DMS114 treated with DMSO at 0.1 percent for 48 hours (cell line): ENCODE results near the gene CEP55.

Experiments used
- DNase-seq: peaks from one replicate; lab custom pipeline; 2025; ENCODE audit not compliant: unreplicated experiment; lab: John Stamatoyannopoulos, UW

The CEP55 gene

DNA sequence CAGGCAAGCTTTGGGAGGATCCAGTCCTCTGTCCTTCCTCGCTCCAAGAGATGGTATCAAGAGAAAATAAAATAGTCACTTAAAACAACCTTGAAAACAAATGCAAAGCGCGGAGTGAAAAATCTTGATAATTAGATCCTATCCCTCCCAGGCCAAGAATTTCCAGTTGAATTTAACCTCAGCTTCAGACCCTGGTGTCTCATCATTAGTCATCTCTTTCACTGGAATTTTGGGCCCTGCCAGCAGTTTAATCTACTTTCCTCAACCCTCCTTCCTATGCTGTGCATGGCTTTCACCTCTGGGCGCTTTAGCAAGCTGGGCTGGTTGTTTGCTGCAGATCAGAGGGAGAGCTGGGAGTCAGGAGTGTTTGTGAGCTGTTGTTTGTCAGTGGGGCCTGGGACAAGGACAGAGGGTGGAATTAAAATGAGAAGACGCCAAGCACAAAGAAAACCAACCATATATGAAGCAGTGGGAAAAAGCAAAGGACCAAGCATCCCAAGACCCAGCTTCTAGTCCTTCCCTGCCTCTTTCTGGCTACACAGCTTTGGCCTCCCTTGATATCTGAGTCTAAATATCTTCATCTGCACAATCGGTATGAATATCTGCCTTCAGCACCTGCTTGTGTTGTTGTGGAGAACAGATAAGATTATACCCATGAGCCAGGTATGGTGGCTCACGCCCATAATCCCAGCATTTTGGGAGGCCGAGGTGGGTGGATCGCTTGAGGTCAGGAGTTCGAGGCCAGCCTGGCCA lies 27.8 kb upstream of the CEP55 start:
- no peak for DNase-seq

DNA sequence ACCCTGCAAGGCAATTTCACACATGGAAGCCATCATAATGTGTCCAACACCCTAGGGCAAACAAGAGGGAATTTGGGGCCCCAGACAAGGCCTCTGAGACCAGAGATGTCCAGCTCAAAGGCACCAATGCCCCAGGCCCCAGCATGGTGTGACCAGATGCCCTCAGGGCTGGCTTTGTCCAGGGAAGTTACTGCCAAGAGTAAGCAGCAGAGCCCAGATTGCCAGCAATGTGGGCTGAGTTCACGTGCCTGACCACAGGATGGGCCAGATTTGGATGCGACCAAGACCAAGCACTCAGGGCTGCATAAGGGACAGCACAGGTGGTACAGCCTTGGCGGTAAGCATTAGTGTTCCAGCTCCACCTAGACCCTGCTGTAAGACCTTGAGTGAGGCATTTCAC lies 27.0 kb upstream of the CEP55 start:
- DNase-seq = no peak

DNA sequence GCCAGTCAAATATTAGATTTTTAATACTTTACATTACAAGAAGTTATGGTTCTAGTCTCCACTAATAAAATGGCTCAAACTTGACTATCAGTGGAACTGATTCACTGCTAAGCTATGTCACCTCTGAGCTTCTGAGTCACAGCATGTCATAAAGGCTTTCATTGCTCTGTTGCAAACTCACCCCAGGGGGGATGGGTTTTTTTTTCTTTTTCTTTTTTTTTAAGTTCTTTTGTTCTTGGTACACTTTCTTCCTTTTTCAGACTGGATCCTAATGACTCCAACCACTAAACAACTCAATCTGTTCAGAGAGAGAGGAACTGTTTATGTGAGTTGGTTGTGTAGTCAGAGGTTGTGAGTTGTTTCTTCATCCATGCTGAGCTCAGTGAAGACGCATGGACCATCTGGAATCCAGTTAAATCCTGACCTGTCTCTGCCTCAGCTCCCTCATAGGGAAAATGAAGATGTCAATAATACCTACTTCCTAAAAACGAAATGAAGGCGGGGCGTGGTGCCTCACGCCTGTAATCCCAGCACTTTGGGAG lies 25.2 kb upstream of the CEP55 start:
- no peak for DNase-seq

DNA sequence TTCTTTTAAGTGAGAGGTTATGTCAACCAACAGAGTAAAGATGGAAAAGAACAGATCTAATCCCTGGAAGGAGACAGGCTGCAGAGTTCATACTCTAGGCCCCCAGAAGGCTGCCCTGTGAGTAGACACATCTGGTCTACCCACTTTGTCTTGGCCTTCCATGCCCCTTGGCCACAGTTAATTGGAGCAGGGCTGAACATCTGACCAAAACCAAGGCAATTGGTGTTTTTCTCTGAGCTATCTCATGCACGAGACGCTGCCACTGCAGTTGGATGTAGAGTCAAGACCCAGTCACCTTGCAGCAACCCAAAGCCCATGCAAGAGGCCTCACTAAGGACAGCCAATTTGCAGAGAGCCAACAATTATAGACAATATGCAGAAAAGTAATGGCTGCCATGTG lies 23.3 kb upstream of the CEP55 start:
- DNase-seq = no peak

DNA sequence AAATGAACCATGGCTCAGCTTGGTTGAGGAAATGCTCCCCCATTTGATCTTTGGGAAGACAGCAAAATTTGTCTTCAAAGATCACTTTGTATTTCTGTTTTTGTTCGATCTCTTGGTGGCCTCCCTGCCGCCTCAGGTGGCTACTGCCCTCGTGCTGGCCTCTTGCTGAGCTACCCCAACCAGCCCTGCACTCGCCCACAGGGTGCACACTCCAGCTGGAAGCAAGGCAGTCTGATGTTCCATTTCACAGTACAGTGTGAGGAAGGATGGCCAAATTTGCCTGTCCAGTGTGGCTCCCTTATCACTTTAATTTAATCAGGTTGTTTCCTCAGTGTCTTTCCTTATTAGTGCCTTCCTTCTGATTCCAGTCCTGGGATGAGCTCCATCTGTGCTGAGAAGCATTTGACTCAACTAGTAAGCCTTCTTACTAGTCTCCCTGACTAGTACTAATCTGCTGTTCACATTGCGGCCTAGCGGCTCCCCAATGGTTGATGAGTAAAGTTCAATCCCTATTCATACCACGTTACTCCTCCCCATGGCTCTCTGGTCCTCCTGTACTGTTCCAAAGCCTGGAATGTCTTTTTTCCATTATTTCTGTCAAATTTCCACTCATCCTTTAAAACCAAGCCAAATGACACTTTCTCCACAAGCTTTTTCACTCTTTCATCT lies 22.5 kb upstream of the CEP55 start:
- DNase-seq = no peak

DNA sequence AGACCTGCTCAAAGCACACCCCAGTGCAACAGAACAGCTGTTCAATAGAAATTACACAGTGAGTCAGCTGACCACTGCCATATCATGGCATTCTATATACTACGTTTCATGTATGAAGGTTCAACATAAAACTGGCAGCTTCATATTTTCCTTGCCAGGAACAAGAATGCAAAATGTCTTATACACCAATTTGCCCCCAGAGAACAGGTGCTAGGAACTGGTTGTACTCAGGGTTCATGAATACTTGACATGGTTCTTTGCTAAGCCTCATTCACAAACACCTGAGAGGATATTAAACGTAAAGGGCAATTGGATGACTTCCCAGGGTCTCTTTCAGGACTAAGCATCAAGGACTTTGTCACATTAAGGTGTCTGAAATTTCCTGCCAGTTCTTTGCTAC lies 21.2 kb upstream of the CEP55 start:
- DNase-seq = no peak

DNA sequence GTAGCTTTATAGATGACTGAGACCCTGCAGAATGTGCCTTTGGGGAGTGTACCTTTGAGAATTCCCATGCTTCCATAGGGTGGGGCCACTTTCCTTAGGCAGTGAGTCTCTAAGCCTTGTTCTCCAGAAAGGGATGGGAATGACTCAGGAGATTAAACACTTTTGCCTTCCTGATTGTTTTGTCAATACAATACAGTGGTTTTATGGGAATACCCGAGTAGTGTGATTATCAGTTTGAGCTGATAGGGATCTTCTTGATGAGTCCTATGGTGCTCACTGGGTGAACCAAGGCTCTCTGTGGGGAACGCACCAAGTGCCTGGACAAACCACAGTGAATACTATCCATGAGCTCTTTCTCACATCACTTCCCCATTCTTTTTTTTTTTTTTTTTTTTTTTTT lies 20.5 kb upstream of the CEP55 start:
- DNase-seq = no peak

DNA sequence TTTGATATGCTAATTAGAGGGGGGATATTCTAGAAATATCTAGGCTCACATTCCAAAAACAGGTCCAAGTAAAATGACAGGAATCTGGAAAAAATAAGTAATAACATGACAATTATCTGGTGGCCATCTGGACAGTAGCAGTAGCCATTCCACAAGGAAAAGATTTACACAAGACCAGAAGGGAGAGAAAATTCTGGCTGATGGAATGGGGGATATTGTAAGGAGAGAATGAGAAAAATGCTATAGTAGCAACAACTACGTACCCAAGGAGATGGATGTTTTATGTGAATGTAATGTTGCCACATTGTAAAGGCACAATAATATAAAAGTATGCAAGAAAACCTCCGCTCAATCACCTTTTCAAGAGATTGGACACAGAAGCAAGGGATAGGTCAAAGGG lies 19.7 kb upstream of the CEP55 start:
- DNase-seq = no peak

DNA sequence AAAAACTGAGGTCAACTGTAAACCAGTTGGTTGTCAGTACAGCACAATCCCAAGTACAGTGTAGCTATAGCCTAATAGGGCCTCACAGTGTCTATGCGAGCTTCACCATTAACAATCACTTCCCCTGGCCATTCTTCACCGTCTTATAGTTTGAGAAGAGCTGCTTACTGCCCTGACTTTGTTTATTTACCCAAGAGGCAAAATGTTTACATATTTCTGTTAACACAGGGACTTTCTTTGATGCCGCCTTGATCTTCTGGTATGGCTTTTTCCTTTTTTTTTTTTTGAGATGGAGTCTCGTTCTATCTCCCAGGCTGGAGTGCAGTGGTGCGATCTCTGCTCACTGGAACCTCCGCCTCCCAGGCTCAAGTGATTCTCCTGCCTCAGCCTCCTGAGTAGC lies 17.5 kb upstream of the CEP55 start:
- DNase-seq = no peak

DNA sequence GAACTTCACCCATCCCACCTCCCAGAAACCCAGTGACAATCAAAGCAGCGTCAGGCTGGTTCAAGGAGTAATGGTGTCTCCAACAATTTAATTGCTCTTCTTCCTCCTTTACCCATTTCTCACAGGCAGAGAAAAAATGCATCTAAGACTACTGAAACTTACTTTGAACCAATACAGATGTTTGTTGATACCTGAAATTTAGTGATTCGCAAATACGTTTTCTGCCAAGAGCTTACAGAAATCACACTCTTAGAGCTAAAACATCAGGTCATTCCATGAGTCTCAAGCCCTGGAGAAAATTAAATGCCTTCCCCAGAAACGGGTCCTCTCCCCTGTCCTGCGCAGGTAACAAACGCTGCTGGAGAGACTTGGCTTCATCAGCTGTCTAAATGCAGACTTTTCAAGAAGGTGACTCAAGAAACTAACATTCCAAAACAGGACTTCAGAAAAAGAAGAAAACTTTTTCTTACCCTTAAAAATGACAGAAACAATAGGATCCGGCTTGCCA lies 14.7 kb upstream of the CEP55 start:
- DNase-seq = no peak

DNA sequence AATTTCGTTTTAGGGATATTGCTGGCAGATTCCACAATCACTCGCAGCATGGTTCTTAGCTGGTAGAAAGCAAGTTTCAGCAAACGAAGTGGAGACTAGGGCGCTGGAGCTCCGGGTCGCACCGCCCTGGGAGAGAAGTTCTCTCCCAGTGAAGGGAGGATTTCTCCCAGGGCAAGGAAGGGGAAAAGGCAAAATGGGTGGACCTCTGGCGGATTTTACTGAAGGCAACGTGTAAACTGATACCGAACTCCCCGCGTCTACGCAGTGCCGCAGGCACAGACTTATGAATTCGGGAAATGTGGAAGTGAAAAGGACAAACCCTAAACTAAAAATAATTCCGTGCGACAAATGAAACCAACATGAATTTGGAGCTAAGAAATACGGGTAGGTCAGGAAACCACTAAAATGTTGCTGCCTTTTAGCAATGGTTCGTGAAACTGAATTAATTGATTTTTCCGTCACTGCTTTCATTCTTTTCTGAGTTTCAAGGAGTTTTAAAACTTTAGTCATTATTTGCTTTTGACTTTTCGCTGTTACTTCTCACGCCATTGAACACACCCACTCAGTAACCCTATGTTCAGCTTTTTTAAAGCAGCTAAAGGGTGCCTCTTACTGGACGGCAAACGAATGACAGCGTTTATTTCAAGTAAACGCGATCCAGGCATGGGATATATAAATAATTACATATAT lies 14.1 kb upstream of the CEP55 start, which contains the start of gene MYOF:
TSS of gene MYOF (minus strand) at position 190 of the 690 bp plus-strand sequence. CDS start at position 50, 140 bp downstream.
- DNase-seq = peak; percentile 68

DNA sequence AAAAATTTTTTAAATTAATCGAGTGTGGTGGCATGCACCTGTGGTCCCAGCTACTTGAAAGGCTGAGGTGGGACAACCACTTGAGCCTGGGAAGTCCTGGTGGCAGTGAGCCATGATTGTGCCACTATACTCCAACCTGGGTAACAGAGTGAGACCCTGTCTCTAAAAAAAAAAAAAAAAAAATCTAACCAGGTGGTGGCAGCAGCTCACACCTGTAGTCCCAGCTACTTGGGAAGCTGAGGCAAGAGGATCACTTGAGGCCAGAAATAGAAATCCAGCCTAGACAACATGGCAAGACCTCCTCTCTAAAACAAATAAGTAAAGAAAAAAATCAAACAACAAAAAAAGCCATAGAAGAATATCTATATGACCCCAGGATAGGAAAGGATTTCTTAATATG lies 10.7 kb upstream of the CEP55 start:
- DNase-seq = no peak

DNA sequence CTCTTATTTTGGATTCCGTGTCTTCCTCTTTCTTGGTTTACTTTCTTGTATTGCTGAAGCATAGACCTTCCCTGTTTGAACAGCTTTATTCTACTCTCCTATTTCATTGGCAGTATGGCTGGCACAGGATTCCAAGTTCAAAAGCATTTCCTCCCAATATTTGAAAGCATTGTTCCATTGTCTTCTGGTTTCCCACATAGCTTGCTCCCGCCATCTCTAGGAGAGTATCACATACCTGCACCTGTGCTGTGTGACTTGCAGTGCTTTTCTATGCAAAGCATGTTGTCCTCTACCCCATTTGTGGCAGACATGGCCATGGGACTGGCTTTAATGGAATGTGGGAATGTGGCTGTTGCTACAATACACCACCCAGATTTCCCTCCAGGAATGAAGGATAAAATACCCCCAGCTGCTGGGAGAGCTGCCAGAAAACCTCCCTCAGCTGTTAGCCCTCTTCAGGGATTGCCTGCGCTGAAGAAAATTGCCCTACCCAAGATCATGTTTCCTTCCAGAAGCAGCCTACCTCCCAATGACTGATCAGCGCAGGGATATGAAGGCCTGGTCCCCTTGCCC lies 7.4 kb upstream of the CEP55 start:
- no peak for DNase-seq

DNA sequence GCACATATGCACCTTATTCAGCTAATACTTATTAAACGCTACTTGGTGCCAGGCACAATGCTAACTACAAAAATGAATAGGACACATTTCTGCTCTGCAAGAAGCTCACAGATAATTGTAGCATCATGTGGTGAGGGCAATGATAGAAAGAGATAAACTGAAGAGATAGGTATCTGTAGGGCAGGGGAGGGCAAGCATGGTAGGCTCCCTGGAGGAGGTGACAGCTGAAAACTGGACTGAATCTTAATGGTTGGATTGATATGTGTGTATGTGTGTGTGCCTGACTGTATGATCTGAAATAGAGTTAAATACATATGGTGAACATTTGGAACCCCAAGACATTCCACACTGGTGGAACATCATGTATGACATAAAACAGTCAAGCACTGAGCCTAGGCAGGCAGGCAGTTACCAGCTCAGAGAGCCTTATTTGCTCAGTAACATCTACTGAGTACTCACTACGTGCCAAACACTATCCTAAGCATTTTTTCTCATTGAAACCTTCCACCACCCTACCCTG lies 4.8 kb upstream of the CEP55 start:
- no peak for DNase-seq

DNA sequence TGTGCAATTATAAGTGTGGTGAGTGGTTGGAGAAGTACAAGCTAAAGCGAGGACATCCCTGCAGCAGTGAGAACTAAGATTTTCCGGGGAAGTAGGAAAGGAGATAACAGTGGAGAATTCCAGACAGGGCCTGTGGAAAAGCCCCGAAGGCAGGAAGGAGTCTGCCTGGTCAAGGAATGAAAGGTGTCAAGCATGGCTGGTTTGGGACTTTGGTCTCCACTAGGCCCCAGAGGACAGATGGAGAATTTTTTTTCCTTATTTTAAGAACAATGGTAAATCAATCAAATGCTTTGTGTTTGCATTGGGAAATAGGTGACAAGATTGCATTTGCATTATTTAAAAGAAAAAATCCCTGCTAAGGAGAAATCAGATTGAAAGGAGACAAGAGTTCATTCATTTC lies 3.2 kb upstream of the CEP55 start:
- no peak for DNase-seq

DNA sequence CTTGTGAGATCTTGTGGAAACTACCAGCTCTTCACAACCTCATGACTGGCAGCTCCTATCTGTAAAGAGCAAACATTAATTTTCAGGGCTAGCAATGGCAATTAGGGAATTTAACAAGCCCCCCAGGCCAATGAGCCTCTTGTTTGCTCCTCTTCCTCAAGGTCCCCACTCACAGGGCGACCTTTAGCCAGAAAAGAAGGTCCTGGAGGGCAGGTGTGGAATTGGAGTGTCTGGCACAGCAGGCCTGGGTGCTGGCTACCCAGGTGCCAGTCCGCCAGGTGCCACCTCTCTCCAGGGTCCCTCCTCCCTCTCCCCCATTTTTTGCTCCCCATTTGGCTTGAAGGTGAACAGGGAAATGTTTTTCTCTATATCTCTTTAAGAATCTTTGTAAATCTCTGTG lies 1.9 kb upstream of the CEP55 start:
- no peak for DNase-seq

DNA sequence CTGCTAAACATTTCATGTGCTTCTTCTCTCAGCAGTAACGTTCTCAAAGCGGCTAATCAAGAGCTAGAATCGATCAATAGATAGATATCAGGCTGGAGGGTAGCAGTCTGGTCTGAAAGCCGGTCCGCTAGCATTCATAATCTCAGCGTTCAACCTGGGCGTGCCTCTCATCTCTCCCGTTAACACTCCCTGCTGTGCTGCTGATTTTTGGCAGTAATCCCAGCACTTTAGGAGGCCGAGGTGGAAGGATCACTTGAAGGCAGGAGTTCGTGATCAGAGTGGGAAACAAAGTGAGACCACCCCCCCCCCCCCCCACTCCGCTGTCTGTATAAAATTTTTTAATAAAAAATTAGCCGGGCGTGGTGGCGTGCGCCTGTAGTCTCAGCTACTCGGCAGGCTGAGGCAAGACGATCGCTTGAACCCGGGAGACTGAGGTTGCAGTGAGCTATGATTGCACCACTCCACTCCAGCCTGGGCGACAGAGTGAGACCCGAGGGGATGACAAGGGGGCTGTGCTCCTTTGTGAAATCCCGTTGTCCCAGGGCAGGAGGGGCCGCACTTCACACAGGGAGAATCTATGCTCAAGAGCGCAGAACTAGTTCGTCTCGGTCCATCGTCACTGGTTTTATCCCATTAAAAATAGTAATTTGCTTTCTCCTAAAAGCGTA lies 624 bp upstream of the CEP55 start:
- no peak for DNase-seq

DNA sequence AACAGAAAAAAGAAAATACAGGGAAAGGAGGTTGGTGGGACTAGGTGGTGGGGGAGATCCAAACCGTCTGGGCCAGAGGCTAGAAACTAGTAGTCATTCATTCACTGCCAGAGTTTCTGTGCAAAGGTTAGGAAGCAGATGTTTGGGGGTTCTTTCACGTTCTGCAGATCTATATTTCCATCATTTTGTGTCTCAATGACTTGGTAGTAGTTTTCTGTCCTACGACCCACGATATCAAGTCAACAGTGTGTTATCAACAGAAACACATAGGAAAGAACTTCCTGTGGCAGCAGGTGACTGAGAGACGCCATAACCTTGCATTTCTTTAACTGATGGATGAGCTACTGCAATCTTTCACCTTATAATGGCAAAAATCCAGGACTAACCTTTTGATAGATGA lies 1.8 kb downstream of the CEP55 start:
- no peak for DNase-seq

DNA sequence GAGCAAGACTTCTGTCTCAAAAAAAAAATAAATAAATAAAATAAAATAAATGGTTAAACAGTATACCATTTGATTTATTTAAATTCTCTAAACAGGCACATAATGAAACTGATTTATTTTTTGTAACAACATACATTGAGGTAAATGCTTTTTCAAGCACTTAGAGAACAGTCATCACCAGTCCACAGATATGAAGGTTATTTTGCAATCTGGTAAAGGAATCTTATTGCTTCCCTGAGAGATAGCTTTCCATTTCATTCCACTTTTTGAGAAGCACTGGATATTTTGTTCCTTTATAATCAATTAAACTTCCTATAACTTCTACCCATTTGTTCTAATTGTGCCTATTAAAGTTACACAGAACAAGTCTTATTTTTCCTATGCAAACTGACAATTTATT lies 5.2 kb downstream of the CEP55 start:
- DNase-seq = no peak

DNA sequence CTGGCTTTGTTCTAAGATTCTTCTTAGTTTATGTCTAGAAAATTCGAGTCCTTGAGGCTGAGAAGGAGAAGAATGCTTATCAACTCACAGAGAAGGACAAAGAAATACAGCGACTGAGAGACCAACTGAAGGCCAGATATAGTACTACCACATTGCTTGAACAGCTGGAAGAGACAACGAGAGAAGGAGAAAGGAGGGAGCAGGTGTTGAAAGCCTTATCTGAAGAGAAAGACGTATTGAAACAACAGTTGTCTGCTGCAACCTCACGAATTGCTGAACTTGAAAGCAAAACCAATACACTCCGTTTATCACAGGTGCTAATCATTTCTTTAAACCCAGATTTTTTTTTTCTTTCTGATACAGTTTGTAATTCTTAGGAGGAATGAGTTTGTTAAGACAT lies 6.7 kb downstream of the CEP55 start:
- DNase-seq = no peak

DNA sequence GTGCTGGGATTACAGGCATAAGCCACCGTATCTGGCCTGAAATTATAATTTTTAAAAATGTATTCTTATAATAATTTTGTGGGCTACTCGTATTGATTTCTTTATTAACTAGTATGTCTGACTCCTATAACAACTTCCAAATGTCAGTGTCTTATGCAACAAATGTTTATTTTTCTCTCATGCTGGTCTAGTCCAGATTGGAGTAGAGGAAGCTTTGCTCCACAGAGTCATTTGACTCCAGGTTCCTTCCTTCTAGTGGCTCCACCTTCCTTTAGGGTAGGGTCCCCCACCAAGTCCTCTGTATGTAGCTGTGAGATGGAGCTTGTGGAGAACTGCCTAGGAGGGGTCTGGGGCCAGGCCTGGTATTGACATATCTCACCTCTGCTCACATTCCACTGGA lies 8.7 kb downstream of the CEP55 start:
- no peak for DNase-seq
